ENCODE results near the gene MACROD2.

MACROD2 gene

DNA sequence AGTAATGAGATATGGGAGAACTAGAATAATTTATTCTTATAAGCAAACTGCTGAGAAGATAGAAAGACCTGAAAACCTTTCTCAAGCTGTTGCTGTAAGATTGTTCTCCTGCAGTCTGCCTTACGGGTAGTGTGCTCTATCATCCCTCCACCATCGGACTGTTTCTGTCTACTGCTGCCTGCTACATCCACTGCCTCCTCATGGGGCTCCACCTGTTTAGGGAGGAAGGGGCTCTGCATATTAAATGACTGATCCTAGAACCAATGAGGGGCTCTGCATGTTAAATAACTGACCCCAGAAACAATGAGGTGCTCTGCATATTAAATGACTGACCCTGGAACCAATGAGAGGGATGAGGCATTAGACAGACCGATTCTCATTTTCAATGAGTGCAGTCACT, 1923.3 kb downstream of the MACROD2 start:
- DNase-seq = no peak

DNA sequence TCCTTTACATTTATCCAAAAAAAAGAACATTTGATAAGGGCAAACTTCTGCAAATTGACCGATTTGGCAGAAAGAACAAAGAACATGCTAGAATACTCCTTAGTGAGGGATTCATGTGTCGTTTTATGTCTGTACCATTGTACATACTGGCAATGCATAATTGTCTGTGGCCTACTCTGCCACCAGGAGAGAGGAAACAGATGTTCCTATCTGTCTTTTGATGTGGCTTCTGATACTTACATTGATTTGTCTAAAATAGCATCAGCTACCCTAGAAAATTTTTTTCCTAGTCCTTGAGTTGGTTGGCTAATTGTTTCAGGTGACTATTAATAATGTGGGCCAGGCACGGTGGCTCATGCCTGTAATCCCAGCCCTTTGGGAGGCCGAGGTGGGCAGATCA, 1923.8 kb downstream of the MACROD2 start:
- no peak for DNase-seq

GRCh38 chr20:15921930-15922329, 1926.6 kb downstream of the MACROD2 start:
- no peak for DNase-seq

GRCh38 chr20:15922556-15922955, 1927.2 kb downstream of the MACROD2 start:
- DNase-seq = no peak

DNA sequence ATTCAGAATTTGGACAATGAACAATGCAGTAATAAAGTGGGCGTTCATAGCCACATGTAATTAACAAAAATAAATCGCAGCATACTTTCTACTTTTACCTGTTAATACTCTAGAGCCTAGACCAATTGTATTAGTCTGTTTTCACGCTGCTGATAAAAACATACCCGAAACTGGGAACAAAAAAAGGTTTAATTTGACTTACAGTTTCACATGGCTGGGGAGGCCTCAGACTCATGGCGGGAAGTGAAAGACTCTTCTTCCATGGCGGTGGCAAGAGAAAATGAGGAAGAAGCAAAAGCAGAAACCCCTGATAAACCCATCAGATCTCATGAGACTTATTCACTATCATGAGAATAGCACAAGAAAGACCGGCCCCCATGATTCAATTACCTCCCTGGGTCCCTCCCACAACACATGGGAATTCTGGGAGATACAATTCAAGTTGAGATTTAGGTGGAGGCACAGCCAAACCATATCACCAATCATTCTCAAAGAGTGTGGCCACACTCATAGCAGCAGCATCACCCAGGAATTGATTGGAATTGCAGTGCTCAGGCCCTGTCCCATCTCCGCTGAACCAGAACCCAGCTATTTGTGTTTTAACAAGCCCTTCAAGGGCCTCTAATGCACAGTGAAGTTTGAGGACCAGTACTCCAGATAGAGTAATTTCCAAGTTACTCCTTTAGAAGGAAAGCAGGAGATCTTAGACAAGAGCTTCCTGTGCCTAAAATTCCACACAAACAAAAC, 1927.9 kb downstream of the MACROD2 start:
- DNase-seq = no peak

DNA sequence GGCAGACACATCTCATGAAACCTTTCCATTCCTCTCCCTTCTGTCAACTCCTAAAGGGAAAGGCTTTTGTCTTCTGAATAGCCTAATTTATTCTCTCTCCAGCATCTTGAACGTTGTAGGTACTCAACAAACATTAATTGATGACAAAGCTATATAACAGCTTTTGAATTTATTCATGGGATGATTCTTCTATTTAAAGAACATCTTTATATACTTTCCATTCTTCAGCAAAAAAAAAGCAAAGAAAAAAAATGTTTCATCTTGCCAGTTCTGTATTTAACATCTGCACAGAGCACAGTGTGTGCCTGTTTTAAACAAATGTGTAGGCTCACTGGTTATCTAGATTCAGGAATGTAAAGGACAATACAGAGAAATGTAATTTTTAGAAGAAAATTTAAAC, 1929.2 kb downstream of the MACROD2 start:
- DNase-seq = no peak

DNA sequence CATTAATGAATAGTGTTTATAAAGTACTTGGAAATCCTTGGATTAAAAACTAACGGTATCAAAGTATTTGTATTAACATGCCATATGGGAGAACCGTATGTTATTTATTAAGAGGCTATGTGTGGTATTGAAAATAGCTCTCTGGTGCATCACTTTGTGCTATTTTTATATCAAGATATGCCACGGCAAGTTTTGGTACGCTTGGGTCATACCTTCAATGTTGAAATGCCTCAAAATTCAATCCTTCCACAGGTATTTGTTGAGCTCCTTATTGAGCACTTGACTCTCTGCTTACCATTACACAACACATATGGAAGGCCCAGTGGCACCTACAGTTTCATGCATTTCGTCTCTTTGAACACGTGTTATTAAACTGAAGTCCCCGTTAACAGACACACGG, 1930.1 kb downstream of the MACROD2 start:
- no peak for DNase-seq

- DNase-seq = no peak
These were observed 1932.8 kb downstream of the MACROD2 start for GRCh38 chr20:15927893-15928650.

GRCh38 chr20:15928946-15929345, 1933.6 kb downstream of the MACROD2 start:
- DNase-seq = no peak

GRCh38 chr20:15930311-15931305, 1935.3 kb downstream of the MACROD2 start:
- no peak for DNase-seq

- DNase-seq = no peak
These were observed 1936.6 kb downstream of the MACROD2 start for GRCh38 chr20:15931897-15932296.

DNA sequence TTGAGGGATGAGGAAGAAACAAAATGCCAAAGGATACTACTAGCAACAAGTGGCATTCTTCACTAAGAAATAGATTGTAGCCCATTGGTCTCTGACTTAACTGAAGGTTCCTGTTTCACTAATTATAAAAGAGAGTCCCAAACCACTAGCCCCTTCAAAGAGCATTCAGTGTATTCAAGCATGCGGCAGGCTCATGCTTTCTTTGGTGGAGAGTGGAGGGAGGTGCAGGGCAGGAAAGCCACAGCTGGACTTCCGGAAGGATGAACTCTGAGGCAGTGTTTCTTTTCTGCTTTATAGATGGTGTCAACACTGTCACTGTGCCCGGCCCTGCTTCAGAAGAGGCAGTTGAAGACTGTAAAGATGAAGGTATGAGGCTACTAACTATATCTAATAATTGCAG, 1941.9 kb downstream of the MACROD2 start:
- no peak for DNase-seq

- DNase-seq = no peak
These were observed 1943.5 kb downstream of the MACROD2 start for GRCh38 chr20:15938847-15939246.

DNA sequence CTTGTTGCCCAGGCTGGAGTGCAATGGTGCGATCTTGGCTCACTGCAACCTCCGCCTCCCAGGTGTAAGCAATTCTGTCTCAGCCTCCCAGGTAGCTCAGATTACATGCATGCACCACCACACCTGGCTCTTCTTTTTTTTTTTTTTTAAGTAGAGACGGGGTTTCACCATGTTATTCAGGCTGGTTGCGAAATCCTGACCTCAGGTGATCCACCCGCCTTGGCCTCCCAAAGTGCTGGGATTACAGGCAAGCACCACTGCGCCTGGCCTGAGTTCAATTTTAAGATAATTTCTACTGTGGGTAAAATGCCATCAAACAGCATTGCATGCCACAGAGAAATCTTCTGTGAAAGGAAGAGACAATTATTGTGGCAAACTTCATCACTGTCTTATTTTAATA, 1944.8 kb downstream of the MACROD2 start:
- no peak for DNase-seq

DNA sequence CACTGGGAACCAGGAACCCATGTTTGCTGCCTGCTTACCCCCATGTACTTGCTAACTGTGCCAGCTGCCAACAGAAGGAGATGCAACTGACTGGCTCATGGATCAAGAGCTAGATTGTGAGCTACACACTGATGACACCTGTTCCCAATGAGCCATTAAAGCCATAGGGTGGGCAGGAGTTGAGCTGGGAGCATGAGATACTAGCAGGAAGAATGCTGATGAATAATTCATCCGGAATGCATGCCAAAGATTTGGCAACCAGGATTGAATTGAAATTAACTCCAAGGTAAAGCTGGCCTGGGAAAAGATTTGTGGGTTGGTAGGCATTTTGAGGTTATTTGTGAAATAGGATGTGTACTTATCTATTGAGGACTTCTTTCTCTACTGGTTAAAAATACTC, 1946.8 kb downstream of the MACROD2 start:
- DNase-seq = no peak

DNA sequence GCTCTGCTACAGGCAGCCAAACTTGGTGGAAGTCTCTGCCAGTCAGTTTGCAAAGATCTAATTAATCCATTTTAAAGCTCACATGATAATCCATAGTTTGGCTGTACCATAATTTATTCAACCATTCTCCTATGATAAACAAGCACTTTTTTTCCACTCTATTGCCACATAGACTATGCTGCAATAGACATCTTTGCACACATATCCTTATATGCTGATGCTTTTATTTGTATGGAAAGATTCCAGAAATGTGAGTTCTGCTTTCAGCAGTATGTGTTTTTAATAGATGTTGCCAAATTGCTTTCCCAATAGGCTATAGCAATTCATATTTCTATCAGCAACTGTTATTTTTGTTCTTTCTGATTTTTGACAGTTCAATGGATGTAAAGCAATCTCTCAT, 1950.0 kb downstream of the MACROD2 start:
- no peak for DNase-seq

DNA sequence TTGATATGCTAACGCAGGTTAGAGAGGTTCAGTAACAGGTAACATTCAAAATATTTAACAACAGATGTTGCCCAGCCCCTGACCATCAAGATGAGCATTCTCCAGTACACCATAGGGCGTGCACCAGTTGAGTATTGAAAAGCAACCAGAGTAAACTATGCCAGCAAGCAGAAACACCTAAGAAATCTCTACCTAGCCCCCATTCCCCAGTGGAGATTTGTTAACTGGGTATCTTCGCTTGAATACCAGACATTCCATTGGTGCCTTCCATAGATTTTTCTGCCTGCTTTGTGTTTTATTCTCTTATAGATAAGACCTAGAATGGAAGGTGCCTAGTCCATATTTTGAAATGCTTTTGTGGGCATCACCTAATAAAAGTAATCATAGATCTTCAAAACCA, 1954.1 kb downstream of the MACROD2 start:
- no peak for DNase-seq

DNA sequence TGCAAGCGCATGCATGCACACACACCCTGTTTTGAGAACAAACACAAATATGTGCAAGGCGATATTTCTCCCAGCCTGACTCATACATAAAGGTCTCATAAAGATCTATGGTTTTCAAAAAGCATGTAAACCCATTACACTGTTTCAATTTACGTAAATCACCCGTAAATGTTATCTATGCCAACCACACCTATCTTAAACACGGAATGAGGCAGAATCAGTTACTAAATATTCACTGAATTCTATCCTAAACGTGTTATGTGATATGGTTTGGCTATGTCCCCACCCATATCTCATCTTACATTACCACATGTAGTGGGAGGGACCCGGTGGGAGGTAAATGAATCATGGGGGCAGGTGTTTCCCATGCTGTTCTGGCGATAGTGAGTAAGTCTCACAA, 1956.3 kb downstream of the MACROD2 start:
- no peak for DNase-seq

GRCh38 chr20:15958142-15958541, 1962.8 kb downstream of the MACROD2 start:
- no peak for DNase-seq

DNA sequence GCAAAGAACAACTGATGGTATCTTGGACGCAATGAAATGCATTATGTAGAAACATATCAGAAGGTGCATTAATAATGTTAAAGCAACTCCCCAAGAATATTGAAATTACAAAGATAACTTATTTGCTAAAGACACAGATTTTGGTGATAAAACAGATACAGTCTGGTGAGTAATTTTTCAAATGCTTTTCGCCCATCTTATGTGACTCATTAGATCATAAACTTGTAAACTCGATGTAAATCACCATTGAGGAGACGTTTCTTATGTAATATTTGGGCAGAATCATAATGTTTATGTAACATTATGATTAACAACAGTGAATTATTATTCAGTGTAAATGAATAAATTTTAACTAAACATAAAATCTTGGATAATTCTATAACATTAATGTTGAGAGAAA, 1969.8 kb downstream of the MACROD2 start:
- DNase-seq = no peak

- no peak for DNase-seq
These were observed 1972.0 kb downstream of the MACROD2 start for GRCh38 chr20:15967334-15967733.

- no peak for DNase-seq
These were observed 1980.9 kb downstream of the MACROD2 start for GRCh38 chr20:15976047-15976736.

DNA sequence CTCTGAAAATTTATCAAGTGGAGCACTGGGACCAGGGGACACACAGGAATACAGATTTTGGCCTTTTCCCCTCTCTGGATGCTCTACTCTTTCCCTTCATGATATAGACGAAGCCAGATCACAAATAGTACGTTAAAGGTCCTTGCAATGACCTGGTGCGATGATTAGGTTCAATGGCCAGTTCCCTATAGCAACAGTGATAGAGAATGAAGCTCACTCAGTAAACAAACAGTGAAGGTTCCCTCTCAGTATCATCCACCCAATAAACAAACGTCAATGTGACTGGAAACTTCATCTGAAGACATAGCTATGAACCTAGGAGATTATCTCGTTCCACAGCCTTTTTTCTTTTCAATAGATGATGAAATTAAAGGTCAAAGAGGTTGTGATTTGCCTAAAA, 1981.7 kb downstream of the MACROD2 start:
- no peak for DNase-seq
